ENCODE results near the gene MEF2D.

Gene MEF2D

GRCh38 chr1:156500543-156500792, at the start of gene MEF2D:
Gene MEF2D, minus strand, starts transcription at chr1:156500775. Its CDS starts 17,483 bp downstream, at chr1:156483292.
- DNase-seq (ENCODE audit: low read depth), result no peak
- peak within 1 kb of the TSS; percentile 99 for H3K4me3 ChIP-seq (replicated peaks; ENCODE audit: low read depth, low read length)
- no peak for TF ChIP-seq CTCF (IDR thresholded peaks at IDR 0.05; ENCODE audit: low read length, missing control alignments)

- no peak overlapping the region for H3K4me3 ChIP-seq (replicated peaks; ENCODE audit: low read depth, low read length)
- no peak for DNase-seq (ENCODE audit: low read depth)
- no peak for TF ChIP-seq CTCF (IDR thresholded peaks at IDR 0.05; ENCODE audit: low read length, missing control alignments)
Measured at GRCh38 chr1:156550346-156550745, 49.8 kb upstream of the MEF2D start.

- TF ChIP-seq CTCF (IDR thresholded peaks at IDR 0.05; ENCODE audit: low read length, missing control alignments), result no peak
- DNase-seq (ENCODE audit: low read depth), result no peak
- no peak overlapping the region for H3K4me3 ChIP-seq (replicated peaks; ENCODE audit: low read depth, low read length)
Measured at GRCh38 chr1:156549831-156550230, 49.3 kb upstream of the MEF2D start.

- no peak for TF ChIP-seq CTCF (IDR thresholded peaks at IDR 0.05; ENCODE audit: low read length, missing control alignments)
- no peak for DNase-seq (ENCODE audit: low read depth)
- no peak overlapping the region for H3K4me3 ChIP-seq (replicated peaks; ENCODE audit: low read depth, low read length)
Measured at GRCh38 chr1:156549390-156549789, 48.8 kb upstream of the MEF2D start.

GRCh38 chr1:156547982-156548381, 47.4 kb upstream of the MEF2D start:
- TF ChIP-seq CTCF (IDR thresholded peaks at IDR 0.05; ENCODE audit: low read length, missing control alignments), result no peak
- no peak for DNase-seq (ENCODE audit: low read depth)

GRCh38 chr1:156547434-156547833, 46.9 kb upstream of the MEF2D start:
- DNase-seq (ENCODE audit: low read depth), result no peak
- H3K4me3 ChIP-seq (replicated peaks; ENCODE audit: low read depth, low read length), result no peak overlapping the region
- no peak for TF ChIP-seq CTCF (IDR thresholded peaks at IDR 0.05; ENCODE audit: low read length, missing control alignments)

More at GRCh38 chr1:156547982-156548381, 47.4 kb upstream of the MEF2D start:
- H3K4me3 ChIP-seq (replicated peaks; ENCODE audit: low read depth, low read length), result no peak overlapping the region

- DNase-seq (ENCODE audit: low read depth), result no peak
- TF ChIP-seq CTCF (IDR thresholded peaks at IDR 0.05; ENCODE audit: low read length, missing control alignments), result no peak
- H3K4me3 ChIP-seq (replicated peaks; ENCODE audit: low read depth, low read length), result no peak overlapping the region
Measured at GRCh38 chr1:156546267-156546666, 45.7 kb upstream of the MEF2D start.

Measured in fibroblast of pulmonary artery (primary cell).